DND-41 (cell line): ENCODE measurements around the gene SMLR1.

Experiments
- ATAC-seq: fragments of 200-7000 bp; cut with Tn5 transposase; 3 replicates; pipeline ENCODE4 v1.9.1; 2021; ENCODE audit warnings: low read depth; ENCODE audit not compliant: insufficient read depth
- DNase-seq: peaks from one replicate; pipeline ENCODE4 v3.0.0-alpha.2; 2020
- H2AFZ ChIP-seq: 2 replicates; pipeline ENCODE4 v1.6.0; 2012; ENCODE audit warnings: low read depth, low read length
- H3K27ac ChIP-seq: 2 replicates; pipeline ENCODE4 v1.5.1; 2012; ENCODE audit warnings: low read length, inconsistent platforms
- H3K27me3 ChIP-seq: fragments of 200-600 bp; sonication (generic); 2 replicates; pipeline ENCODE4 v1.6.0; 2012; ENCODE audit warnings: low read length, mild to moderate bottlenecking, inconsistent platforms; ENCODE audit not compliant: insufficient read depth, poor library complexity
- H3K36me3 ChIP-seq: 2 replicates; pipeline ENCODE4 v1.5.1; 2012; ENCODE audit warnings: low read length, inconsistent platforms; ENCODE audit not compliant: insufficient read depth
- H3K4me1 ChIP-seq: 2 replicates; pipeline ENCODE4 v1.5.1; 2012; ENCODE audit warnings: mild to moderate bottlenecking, low read length; ENCODE audit not compliant: insufficient read depth
- H3K4me2 ChIP-seq: 2 replicates; pipeline ENCODE4 v1.6.0; 2012; ENCODE audit warnings: mild to moderate bottlenecking, moderate library complexity, low read length, inconsistent platforms; ENCODE audit not compliant: insufficient read depth
- H3K4me3 ChIP-seq, 2 experiments: fragments of 200-600 bp in 1 of 2; shearing (Covaris generic) in 1 of 2; 2 replicates each; pipeline ENCODE4 v1.5.1; 2012 to 2016; ENCODE audit warnings: inconsistent platforms in 2 of 2, low read length in 2 of 2, mild to moderate bottlenecking in 2 of 2, low read depth in 1 of 2, moderate library complexity in 1 of 2
- H3K79me2 ChIP-seq: 2 replicates; pipeline ENCODE4 v1.6.0; 2012; ENCODE audit warnings: low read length, inconsistent platforms; ENCODE audit not compliant: insufficient read depth
- H3K9ac ChIP-seq: 2 replicates; pipeline ENCODE4 v1.6.0; 2012; ENCODE audit warnings: low read depth, mild to moderate bottlenecking, inconsistent platforms, low read length, moderate library complexity
- H3K9me3 ChIP-seq: 2 replicates; pipeline ENCODE4 v1.5.1; 2012; ENCODE audit warnings: low read length, moderate library complexity, mild to moderate bottlenecking, inconsistent platforms; ENCODE audit not compliant: insufficient read depth, severe bottlenecking
- H4K20me1 ChIP-seq: 2 replicates; pipeline ENCODE4 v1.6.0; 2012; ENCODE audit warnings: low read length; ENCODE audit not compliant: insufficient read depth
- EZH2 ChIP-seq: IDR thresholded peaks from 3 replicates; pipeline ENCODE4 v1.6.1; 2012; ENCODE audit warnings: borderline replicate concordance, low read depth, mild to moderate bottlenecking, moderate library complexity, low read length, inconsistent platforms; ENCODE audit not compliant: severe bottlenecking
- TF ChIP-seq, protein P1 (sequence below): IDR thresholded peaks from 2 replicates; pipeline ENCODE4 v1.5.1; 2012; ENCODE audit warnings: borderline replicate concordance, low read length, moderate library complexity, mild to moderate bottlenecking; ENCODE audit not compliant: poor library complexity, severe bottlenecking; ENCODE audit errors: extremely low read depth

The SMLR1 gene

DNA sequence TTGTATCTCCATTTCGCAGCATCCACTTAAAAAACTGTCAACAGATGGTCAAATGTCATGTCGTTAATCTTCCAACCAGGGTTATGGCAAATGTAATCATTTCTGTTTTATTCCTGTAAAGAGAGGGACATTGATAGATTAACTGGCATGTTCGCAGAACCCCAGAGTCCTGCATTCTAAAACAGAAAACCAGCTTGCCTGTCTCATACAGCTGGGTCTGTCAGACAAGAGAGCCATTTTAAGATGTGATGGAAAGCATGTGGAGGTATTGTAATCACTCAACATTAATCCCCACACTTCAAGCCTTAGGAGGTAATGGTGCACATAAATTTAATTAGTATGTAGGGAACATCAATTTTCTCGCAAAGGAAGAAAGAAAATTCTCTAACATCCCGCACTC lies 4.4 kb downstream of the SMLR1 start:
- TF ChIP-seq, protein P1, sequence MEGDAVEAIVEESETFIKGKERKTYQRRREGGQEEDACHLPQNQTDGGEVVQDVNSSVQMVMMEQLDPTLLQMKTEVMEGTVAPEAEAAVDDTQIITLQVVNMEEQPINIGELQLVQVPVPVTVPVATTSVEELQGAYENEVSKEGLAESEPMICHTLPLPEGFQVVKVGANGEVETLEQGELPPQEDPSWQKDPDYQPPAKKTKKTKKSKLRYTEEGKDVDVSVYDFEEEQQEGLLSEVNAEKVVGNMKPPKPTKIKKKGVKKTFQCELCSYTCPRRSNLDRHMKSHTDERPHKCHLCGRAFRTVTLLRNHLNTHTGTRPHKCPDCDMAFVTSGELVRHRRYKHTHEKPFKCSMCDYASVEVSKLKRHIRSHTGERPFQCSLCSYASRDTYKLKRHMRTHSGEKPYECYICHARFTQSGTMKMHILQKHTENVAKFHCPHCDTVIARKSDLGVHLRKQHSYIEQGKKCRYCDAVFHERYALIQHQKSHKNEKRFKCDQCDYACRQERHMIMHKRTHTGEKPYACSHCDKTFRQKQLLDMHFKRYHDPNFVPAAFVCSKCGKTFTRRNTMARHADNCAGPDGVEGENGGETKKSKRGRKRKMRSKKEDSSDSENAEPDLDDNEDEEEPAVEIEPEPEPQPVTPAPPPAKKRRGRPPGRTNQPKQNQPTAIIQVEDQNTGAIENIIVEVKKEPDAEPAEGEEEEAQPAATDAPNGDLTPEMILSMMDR, result no peak
- no peak for TF ChIP-seq EZH2
- Histone ChIP-seq H3K4me2 (no peak overlapping the region), H4K20me1 (no peaks in the 10 kb centered on the region), H3K4me1 (no peaks in the 10 kb centered on the region), H3K9me3 (no peaks in the 10 kb centered on the region), H3K79me2 (no peaks in the 10 kb centered on the region), H3K27me3 (no peaks in the 10 kb centered on the region), H3K4me3 (no peak overlapping the region), H2AFZ (no peak overlapping the region), H3K9ac (no peak overlapping the region), H3K36me3 (no peaks in the 10 kb centered on the region), H3K27ac (no peak overlapping the region)
- no peak for DNase-seq
- no peak for ATAC-seq

DNA sequence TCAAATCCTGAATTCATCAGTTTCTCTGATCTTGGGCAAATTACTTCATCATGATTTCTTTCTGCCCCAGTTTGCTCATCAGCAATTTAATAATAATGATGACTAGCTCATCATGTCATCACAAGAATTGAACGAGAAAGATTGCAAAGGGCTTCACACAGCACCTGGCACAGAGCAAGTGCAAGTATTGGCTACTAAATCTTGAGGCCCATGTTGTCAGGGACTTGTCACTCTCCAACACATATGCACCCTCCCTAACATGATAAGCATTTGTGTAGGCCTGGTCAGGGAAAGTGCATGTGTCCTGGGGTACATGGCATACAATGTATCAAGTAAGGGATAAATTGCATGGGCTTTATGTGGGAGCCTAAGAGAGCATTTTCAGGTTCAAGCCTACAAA lies 6.4 kb downstream of the SMLR1 start:
- Histone ChIP-seq H3K4me2 (no peak overlapping the region), H3K79me2 (no peaks in the 10 kb centered on the region), H3K9me3 (no peaks in the 10 kb centered on the region), H3K9ac (no peak overlapping the region), H3K36me3 (peaks cover 4% of the 10 kb centered on the region; the same call in 1 of the 2 replicates), H3K27ac (no peak overlapping the region), H2AFZ (no peak overlapping the region), H3K27me3 (no peaks in the 10 kb centered on the region), H4K20me1 (no peaks in the 10 kb centered on the region), H3K4me1 (no peaks in the 10 kb centered on the region), H3K4me3 (no peak overlapping the region)
- no peak for TF ChIP-seq EZH2
- TF ChIP-seq, protein P1, result no peak
- ATAC-seq (no peak), DNase-seq (no peak)

DNA sequence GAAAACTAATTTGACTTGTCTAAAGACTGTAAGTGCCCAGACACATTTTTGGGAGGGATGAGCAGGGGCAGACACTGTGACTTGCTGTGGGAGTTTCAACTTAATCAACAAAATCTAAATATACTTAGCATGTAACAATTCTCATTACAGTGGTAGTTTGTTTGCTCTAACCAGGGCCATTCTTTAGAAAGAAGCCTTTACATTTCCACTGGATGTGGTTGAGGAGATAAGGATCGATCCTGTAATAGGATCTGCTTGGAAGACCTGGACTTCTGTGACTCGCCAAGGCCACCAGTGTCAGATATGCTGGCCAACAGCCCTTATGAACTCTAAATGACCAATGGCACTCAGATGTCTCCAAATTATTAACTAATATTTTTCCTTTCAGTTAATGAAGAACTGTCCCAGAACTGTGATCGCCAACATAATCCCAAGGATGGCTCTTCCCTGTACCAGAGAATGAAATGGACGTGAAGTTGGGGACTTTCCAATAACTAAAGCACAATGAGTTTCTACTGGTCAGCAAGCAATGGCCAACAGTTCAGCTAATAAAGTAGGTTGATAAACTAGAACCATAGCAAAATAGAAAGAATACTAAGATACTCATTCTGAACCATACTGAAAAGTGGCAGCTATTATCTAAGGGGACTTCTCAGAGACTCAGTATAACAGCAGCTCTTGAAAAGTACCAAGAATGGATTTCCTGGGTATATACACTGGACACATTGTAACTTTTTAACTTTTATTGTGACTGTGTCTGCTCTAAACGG lies 7.5 kb downstream of the SMLR1 start:
- Histone ChIP-seq H3K9ac (no peak overlapping the region), H2AFZ (no peak overlapping the region), H3K9me3 (no peaks in the 10 kb centered on the region), H4K20me1 (no peaks in the 10 kb centered on the region), H3K4me2 (no peak overlapping the region), H3K27ac (no peak overlapping the region), H3K79me2 (no peaks in the 10 kb centered on the region), H3K4me3 (no peak overlapping the region), H3K4me1 (no peaks in the 10 kb centered on the region), H3K27me3 (no peaks in the 10 kb centered on the region), H3K36me3 (peaks cover 11% of the 10 kb centered on the region; the same call in 1 of the 2 replicates)
- no peak for ATAC-seq
- TF ChIP-seq EZH2, result no peak
- TF ChIP-seq, protein P1, result no peak
- DNase-seq, result no peak
